Stomach (tissue), 9 donors: ENCODE results near the gene MID1. TPM values are rescaled to one million over a fixed set of nuclear protein-coding genes. Genes with fewer than 3 reads are reported as not detected.

Source experiments
- DNase-seq, 2 donors: peaks; one replicate each; pipeline versions ENCODE4 v3.0.0 to v3.0.0-alpha.2; 2013 to 2019
- H3K27ac ChIP-seq, 5 donors: fragments of 200-600 bp in 4 of 5; sonication (generic) in 4 of 5; one replicate each; pipeline ENCODE4 v1.5.1; 2013 to 2019; ENCODE audit warnings: mild to moderate bottlenecking in 1 of 5, moderate library complexity in 1 of 5
- H3K27me3 ChIP-seq, 3 donors: fragments of 200-600 bp; sonication (generic); one replicate each; pipeline ENCODE4 v1.5.1; 2017 to 2019; ENCODE audit warnings: mixed run types in 1 of 3
- H3K36me3 ChIP-seq, 4 donors: fragments of 200-600 bp; sonication (generic); 1 replicate in 3 of 4; 2 replicates in 1 of 4; pipeline ENCODE4 v1.5.1; 2016 to 2019
- H3K4me1 ChIP-seq, 4 donors: fragments of 200-600 bp; sonication (generic); one replicate each; pipeline ENCODE4 v1.5.1; 2016 to 2019
- H3K4me3 ChIP-seq, 4 donors: fragments of 200-600 bp; sonication (generic) in 3 of 4; one replicate each; pipeline ENCODE4 v1.5.1; 2016 to 2019; ENCODE audit warnings: mild to moderate bottlenecking in 1 of 4
- H3K9me3 ChIP-seq, 4 donors: fragments of 200-600 bp; sonication (generic); one replicate each; pipeline ENCODE4 v1.5.1; 2016 to 2019
- CTCF ChIP-seq, 7 experiments: fragments of 450-650 bp in 4 of 7; fragments of 200-600 bp in 3 of 7; sonication (generic) in 3 of 7; IDR thresholded peaks; one replicate each; pipeline ENCODE4 v1.5.1; 2016 to 2019; ENCODE audit warnings: antibody characterized with exemption in 7 of 7, control low read depth in 2 of 7, mild to moderate bottlenecking in 1 of 7
- EP300 ChIP-seq: sonication (generic); formaldehyde crosslinking; IDR thresholded peaks from one replicate; pipeline ENCODE4 v1.6.1; 2017; ENCODE audit warnings: antibody characterized with exemption
- POLR2A ChIP-seq, 4 donors: fragments of 450-650 bp; IDR thresholded peaks; one replicate each; pipeline ENCODE4 v1.6.1; 2016; ENCODE audit warnings: antibody characterized with exemption in 4 of 4, control low read depth in 2 of 4, mild to moderate bottlenecking in 1 of 4, moderate library complexity in 1 of 4
- POLR2AphosphoS5 ChIP-seq, 3 donors: sonication (generic); formaldehyde crosslinking; IDR thresholded peaks; one replicate each; pipeline ENCODE4 v1.6.1; 2016; ENCODE audit warnings: antibody characterized with exemption in 3 of 3
- whole genome bisulfite sequencing, 5 donors: extraction: QIAGEN DNeasy Blood & Tissue Kit in 3 of 5; methylation state at CpG; one replicate each; pipeline versions ENCODE4 v1.1.5 to v1.1.7; 2013 to 2018; 5-methylcytosine and 5-hydroxymethylcytosine counted together
- intact Hi-C: fragments of 100-400 bp; cut with DNase I; formaldehyde crosslinking; loops from one replicate; pipeline ENCODE4 v1.15.1; 2023; ENCODE audit warnings: low total_unique reads
- polyA plus RNA-seq, 3 donors: library from polyadenylated mRNA; stranded (reverse); fragments of 200-250 nt; gene quantifications; one replicate each; pipeline ENCODE4 v1.2.3, GENCODE V29; 2013
- total RNA-seq, 5 donors: library from RNA; depleted of rRNA; stranded (reverse); fragments of >200 nt; gene quantifications; one replicate each; pipeline versions ENCODE4 v1.1.0 to v1.2.3, GENCODE V29; 2014 to 2016
- donor health status: healthy with polysubstance abuse.
- donor health status: Bipolar disorder and iron deficiency.
- donor health status: healthy.

MID1 gene
- total and polyA plus RNA-seq, 8 donors: 2.0 to 25.1 (median 8.5) TPM

DNA sequence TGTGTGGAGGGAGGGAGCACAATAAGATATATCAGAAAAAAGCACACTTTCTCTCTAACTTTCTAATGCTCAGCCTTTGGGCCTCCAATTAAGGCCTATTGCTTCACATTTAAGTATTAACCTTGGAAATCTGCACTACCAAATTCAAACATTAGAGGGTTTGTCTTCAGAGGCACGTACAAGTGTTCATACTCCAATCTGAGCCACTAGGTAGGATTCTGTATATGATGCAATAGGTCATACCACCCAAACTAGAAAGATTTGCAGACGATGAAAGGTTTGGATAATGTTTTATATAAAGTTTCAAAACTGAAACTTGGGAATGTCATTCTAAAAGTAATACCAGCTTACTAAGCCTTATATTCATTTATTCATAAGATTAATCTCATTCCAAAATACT is 106.4 kb downstream of the MID1 start:
- Histone ChIP-seq H3K27me3 (no peaks in the 10 kb centered on the region), H3K9me3 (no peaks in the 10 kb centered on the region), H3K4me1 (no peaks in the 10 kb centered on the region), H3K36me3 (no peaks in the 10 kb centered on the region), H3K4me3 (no peak overlapping the region), H3K27ac (no peak overlapping the region)
- no peak for TF ChIP-seq POLR2A (IDR thresholded peaks at IDR 0.05)
- intact Hi-C loops: no loop called here
- WGBS, 5 donors: 60 to 81% (median 68%) methylated on average over 2 of the region's 2 CpGs
- DNase-seq: no peak

- H3K36me3 ChIP-seq: no peaks in the 10 kb centered on the region
- TF ChIP-seq POLR2AphosphoS5 (IDR thresholded peaks at IDR 0.05): no peak
- TF ChIP-seq POLR2A (IDR thresholded peaks at IDR 0.05): no peak
- TF ChIP-seq CTCF (IDR thresholded peaks at IDR 0.05): no peak
- no peak for TF ChIP-seq EP300
- no peaks in the 10 kb centered on the region for H3K27me3 ChIP-seq
- H3K4me3 ChIP-seq: no peak overlapping the region
- no peak for DNase-seq
- H3K4me1 ChIP-seq: no peaks in the 10 kb centered on the region
- H3K27ac ChIP-seq: no peak overlapping the region
- no peaks in the 10 kb centered on the region for H3K9me3 ChIP-seq
- WGBS, 5 donors: 72 to 93% (median 84%) methylated on average over 3 of the region's 3 CpGs
- intact Hi-C loops: no loop called here
These were observed 107.6 kb downstream of the MID1 start for GRCh38 chrX:10512741-10513140.

- TF ChIP-seq POLR2AphosphoS5 (IDR thresholded peaks at IDR 0.05) (no peak), POLR2A (IDR thresholded peaks at IDR 0.05) (no peak), EP300 (no peak), CTCF (IDR thresholded peaks at IDR 0.05) (no peak)
- no peak overlapping the region for H3K4me3 ChIP-seq
- 11 to 33% (median 29%) methylated on average over 1 of the region's 1 CpG for WGBS, 5 donors
- no peak overlapping the region for H3K27ac ChIP-seq
- no peak for DNase-seq
- H3K36me3 ChIP-seq: no peaks in the 10 kb centered on the region
- H3K27me3 ChIP-seq: no peaks in the 10 kb centered on the region
- H3K4me1 ChIP-seq: no peaks in the 10 kb centered on the region
- no peaks in the 10 kb centered on the region for H3K9me3 ChIP-seq
- intact Hi-C loops: no loop called here
These were observed 108.1 kb downstream of the MID1 start for GRCh38 chrX:10512258-10512657.

DNA sequence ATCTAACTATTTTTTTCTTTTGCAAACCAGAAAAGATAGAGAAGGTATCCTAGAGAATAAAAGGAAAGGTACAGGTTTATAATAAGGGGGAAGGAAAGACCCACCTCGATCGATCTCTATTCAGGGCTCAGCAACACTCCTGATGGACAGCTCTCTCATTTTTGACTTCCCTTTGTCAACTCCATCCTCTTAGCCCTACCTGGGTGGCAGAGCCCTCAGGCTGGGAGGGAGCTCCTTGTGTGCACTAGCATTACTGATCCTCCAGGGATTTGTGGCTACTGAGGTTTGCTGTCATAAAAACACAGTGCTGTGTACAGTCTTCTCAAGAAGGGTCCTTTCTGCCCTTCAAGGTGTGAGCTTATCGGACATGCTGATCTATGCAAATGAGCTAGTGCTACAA is 111.0 kb downstream of the MID1 start:
- TF ChIP-seq EP300 (no peak), POLR2A (IDR thresholded peaks at IDR 0.05) (no peak), POLR2AphosphoS5 (IDR thresholded peaks at IDR 0.05) (no peak), CTCF (IDR thresholded peaks at IDR 0.05) (no peak)
- Histone ChIP-seq H3K4me1 (no peaks in the 10 kb centered on the region), H3K27me3 (no peaks in the 10 kb centered on the region), H3K27ac (no peak overlapping the region), H3K4me3 (no peak overlapping the region), H3K9me3 (no peaks in the 10 kb centered on the region), H3K36me3 (no peaks in the 10 kb centered on the region)
- WGBS, 5 donors: 70 to 96% (median 87%) methylated on average over 2 to 3 of the region's 3 CpGs
- DNase-seq: no peak
- intact Hi-C loops: no loop called here

GRCh38 chrX:10508891-10509290 is 111.5 kb downstream of the MID1 start:
- no peaks in the 10 kb centered on the region for H3K9me3 ChIP-seq
- no peak overlapping the region for H3K27ac ChIP-seq
- H3K4me3 ChIP-seq: no peak overlapping the region
- no peak for DNase-seq
- no peaks in the 10 kb centered on the region for H3K4me1 ChIP-seq
- no peaks in the 10 kb centered on the region for H3K36me3 ChIP-seq
- intact Hi-C loops: no loop called here
- H3K27me3 ChIP-seq: no peaks in the 10 kb centered on the region
- TF ChIP-seq EP300 (no peak), POLR2A (IDR thresholded peaks at IDR 0.05) (no peak), CTCF (IDR thresholded peaks at IDR 0.05) (no peak), POLR2AphosphoS5 (IDR thresholded peaks at IDR 0.05) (no peak)
